Activated T-cell treated with anti-CD3 and anti-CD28 coated beads, Interleukin-2, amount 50 U/mL, for 4 hours (primary cell): ENCODE results near the gene KCNK15. TPM values are rescaled to one million over a fixed set of nuclear protein-coding genes. Genes with fewer than 3 reads are reported as not detected.

ENCODE experiments used
- ATAC-seq, 2 donors: fragments of 200-7000 bp; cut with Tn5 transposase; one replicate each; pipeline ENCODE4 v1.10.0; 2021
- DNase-seq: peaks from one replicate; pipeline ENCODE4 v3.0.0-alpha.2; 2020
- H3K27me3 Mint-ChIP-seq: one replicate; pipeline ENCODE4 v1.8.0; 2021; ENCODE audit warnings: low read depth, mixed read lengths
- H3K36me3 Mint-ChIP-seq: one replicate; pipeline ENCODE4 v1.8.0; 2022; ENCODE audit warnings: mixed read lengths; ENCODE audit not compliant: insufficient read depth
- H3K4me1 Mint-ChIP-seq: one replicate; pipeline ENCODE4 v1.8.0; 2021; ENCODE audit warnings: low read depth, mixed read lengths
- H3K4me3 Mint-ChIP-seq: one replicate; pipeline ENCODE4 v1.8.0; 2021; ENCODE audit warnings: mild to moderate bottlenecking, moderate library complexity, mixed read lengths
- H3K9me3 Mint-ChIP-seq: one replicate; pipeline ENCODE4 v1.8.0; 2021; ENCODE audit warnings: mixed read lengths
- total RNA-seq, 3 donors: library from RNA; stranded (reverse); gene quantifications; one replicate each; pipeline ENCODE4 v1.2.1, GENCODE V29; 2021

The KCNK15 gene
- total RNA-seq, 3 donors from 2014 or later, result 0.96 to 1.6 (median 1.1) TPM

DNA sequence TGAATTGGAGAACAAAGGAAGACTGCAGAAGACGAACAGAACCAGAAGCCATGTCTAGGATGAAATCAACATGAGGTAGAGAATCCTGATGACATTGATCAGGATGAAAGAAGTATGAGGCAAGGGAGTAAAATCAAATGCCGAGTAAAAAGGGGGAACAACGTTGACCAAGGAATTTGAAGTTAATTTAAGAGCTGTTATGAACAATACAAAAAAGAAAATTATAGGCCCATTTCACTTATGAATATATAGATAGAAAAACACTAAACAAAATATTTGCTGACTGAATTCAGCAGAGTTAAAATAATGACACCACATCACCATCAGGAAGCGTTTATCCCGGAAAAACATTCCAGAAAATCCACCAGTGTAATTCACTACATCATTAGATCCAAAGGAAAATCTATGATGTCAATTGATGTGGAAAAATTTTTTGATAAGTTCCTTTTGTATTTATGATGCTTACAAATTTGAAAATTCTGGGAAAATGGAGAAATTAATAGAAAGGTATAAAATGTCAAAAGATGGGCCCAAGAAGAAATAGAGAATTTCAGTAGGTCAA is 38.6 kb upstream of the KCNK15 start:
- Mint-ChIP-seq H3K4me3 (no peak overlapping the region), H3K4me1 (no peaks in the 10 kb centered on the region), H3K27me3 (peaks cover 2% of the 10 kb centered on the region), H3K9me3 (no peaks in the 10 kb centered on the region), H3K36me3 (no peaks in the 10 kb centered on the region)
- ATAC-seq (no peak), DNase-seq (no peak)

DNA sequence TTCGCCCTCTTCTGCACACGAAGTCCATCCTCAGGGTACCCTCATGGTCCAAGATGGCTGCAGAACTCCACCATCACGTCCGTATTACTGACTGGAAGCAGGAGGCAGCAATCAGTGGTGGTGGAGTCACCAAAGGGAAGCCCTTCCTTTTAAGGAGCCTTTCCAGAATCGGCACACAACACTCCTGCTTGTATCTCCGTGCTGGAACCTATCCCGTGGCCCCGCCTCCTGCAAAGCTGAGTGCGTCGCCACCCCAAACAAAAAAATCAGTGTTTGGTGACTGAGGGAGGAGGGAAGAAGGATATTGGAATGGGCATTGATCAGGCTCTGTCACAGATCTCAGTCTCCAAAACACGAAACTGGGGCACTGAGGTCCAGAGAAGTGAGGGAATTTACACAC is 36.3 kb upstream of the KCNK15 start:
- no peaks in the 10 kb centered on the region for H3K36me3 Mint-ChIP-seq
- H3K4me1 Mint-ChIP-seq, result no peaks in the 10 kb centered on the region
- no peaks in the 10 kb centered on the region for H3K9me3 Mint-ChIP-seq
- DNase-seq, result no peak
- ATAC-seq, result no peak
- no peak overlapping the region for H3K4me3 Mint-ChIP-seq
- peaks cover 7% of the 10 kb centered on the region for H3K27me3 Mint-ChIP-seq

DNA sequence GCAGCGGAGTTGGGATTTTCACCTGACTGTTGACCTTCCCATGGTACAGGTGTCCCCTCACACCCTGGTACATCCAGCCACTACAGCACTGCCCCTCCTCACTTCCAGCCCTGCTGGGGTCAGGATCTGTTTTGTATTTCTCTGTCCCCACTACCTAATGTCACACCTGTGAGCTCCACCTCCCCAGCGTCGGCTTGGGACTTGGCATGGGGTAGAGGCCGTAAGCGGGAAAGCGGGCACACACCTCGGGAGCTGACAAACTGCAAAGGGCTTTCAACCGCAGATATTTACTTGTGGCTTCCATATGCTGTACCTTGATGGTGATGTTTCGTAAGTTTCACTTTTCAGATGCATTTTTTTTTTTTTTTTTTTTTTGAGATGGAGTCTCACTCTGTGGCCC is 35.9 kb upstream of the KCNK15 start:
- no peak overlapping the region for H3K4me3 Mint-ChIP-seq
- ATAC-seq (no peak), DNase-seq (no peak)
- H3K27me3 Mint-ChIP-seq, result peaks cover 7% of the 10 kb centered on the region
- no peaks in the 10 kb centered on the region for H3K36me3 Mint-ChIP-seq
- no peaks in the 10 kb centered on the region for H3K9me3 Mint-ChIP-seq
- H3K4me1 Mint-ChIP-seq, result no peaks in the 10 kb centered on the region

DNA sequence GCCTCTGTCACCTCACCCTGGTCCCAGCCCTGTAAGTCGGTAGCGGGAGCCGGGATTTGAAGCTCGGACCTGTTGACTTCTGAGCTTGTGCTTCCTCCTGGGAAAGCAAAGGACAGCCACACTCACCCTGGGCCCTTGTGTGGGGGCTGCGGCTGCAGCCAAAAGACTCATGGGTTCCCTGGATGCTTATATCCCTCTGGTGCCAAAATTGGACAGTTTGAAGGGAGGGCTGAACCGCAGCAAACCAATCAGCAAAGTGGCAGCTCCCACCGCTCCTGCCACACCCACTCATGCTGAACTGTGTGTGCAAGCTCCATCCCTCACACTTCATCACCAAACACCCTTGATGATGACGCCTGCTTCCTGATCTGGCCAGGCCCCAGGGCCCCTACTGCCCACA is 34.4 kb upstream of the KCNK15 start:
- ATAC-seq (no peak), DNase-seq (no peak)
- Mint-ChIP-seq H3K4me1 (no peaks in the 10 kb centered on the region), H3K9me3 (no peaks in the 10 kb centered on the region), H3K4me3 (no peak overlapping the region), H3K36me3 (no peaks in the 10 kb centered on the region), H3K27me3 (peaks cover 7% of the 10 kb centered on the region)

DNA sequence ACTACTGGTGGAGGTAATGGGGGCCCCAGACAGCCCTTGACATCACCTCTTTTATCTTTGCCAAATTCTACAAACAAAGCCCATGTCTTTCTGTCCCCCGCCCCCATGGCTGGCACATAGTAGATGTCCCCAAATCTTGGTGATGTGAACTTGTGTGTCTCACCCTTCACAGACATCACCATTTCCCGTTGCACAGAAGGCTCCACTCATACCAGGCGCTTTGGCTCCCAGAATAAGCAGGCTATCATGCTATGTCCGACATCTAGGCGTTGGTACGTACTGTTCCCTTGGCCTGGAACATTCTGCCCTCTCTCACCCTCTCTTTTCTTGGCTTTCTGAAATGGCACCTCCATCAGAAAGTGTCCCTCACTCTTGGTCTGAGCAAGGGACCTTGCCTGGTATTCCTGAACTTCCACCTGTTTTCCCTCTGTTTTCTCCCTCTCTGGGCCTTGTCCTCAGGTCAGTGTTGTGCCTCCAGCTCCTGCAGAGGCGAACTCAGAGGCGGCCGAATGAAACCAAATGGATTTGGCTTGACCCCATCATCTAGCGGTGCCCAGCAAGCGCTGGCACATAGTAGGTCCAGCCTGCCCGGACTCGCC is 31.5 kb upstream of the KCNK15 start:
- Mint-ChIP-seq H3K9me3 (no peaks in the 10 kb centered on the region), H3K36me3 (no peaks in the 10 kb centered on the region), H3K4me1 (no peaks in the 10 kb centered on the region), H3K27me3 (peaks cover 7% of the 10 kb centered on the region), H3K4me3 (no peak overlapping the region)
- DNase-seq, result no peak
- ATAC-seq, result no peak

DNA sequence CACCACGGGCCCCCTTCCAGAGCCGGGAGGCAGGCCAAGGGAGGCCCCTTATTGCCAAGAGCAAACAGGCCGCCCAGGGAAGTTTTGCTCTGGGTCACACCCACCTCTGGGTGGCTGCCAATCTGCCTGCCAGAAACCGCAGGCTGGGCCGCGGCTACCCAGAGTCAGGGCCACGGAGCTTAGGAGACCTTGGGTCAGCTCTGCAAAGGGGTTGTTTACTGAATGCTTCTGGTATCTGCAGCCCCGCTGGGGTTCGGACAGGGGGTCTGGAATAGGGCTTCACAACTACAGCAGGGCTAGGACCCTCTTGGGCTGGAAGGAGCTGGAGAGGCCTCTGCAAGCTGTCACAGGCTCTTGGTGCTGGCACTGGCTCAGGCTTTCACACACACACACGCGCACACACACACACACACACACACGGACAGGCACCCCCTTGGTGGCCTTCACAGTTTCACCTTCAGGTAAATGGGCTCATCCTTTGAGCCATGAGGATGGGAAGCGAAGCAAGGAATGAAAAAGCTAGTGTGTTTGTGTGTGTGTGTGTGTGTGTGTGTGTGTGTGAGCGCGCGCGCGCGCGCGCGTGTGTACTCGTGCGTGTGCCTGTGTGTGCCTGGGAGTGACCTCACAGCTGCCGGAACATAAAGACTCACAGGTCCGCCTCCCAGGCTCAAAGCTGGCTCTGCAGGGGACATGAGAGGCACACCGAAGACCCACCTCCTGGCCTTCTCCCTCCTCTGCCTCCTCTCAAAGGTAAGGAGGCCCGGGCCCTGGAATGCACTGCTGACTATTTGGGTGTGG is 30.8 kb upstream of the KCNK15 start, which contains the start of gene CCN5:
Gene CCN5 (plus strand): TSS at position 669 of the 798 bp plus-strand sequence. CDS start 22 bp downstream, at position 691.
- no peaks in the 10 kb centered on the region for H3K4me1 Mint-ChIP-seq
- H3K36me3 Mint-ChIP-seq, result no peaks in the 10 kb centered on the region
- peaks cover 7% of the 10 kb centered on the region for H3K27me3 Mint-ChIP-seq
- H3K4me3 Mint-ChIP-seq, result no peak within 1 kb of the TSS
- no peak for ATAC-seq
- H3K9me3 Mint-ChIP-seq, result no peaks in the 10 kb centered on the region
- DNase-seq, result no peak

DNA sequence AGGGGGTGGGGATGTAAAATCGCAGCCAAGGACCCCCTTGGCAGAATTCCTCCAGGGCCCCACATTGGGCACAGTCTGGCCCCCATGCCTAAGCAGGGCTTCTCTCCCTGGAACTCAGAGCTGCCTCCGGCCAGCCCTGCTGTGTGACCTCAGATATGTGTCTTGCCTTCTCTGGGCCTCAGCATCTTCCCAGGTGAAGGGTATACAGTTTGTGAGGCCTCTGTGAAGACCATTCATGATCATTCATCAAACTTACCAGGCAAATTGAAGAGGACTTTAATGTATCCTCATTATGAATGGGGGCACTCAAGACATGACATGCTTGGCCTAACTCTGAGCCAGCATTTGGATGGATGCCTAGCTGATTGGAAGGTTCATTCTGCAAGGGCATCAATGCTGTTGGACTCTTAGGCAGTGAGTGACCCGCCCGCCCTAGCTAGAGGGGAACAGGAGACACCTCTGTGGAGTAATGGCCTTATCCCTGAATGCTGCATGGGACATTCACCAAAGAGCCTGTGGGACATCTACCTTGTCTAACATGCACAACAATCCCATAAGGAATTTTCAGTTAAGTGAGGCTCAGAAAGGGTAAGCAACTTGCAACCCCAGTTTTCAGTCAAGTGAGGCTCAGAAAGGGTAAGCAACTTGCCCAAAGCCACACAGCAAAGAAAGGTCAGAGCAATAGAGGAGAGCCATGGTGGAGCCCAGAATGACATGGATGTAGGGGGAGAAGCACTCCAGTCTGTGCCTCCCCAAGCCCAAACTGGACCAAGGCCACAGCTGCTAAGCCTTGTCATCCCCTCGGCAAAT is 30.0 kb upstream of the KCNK15 start:
- no peak for DNase-seq
- H3K27me3 Mint-ChIP-seq, result peaks cover 7% of the 10 kb centered on the region
- ATAC-seq, result no peak
- H3K36me3 Mint-ChIP-seq, result no peaks in the 10 kb centered on the region
- no peak overlapping the region for H3K4me3 Mint-ChIP-seq
- H3K9me3 Mint-ChIP-seq, result no peaks in the 10 kb centered on the region
- H3K4me1 Mint-ChIP-seq, result no peaks in the 10 kb centered on the region

DNA sequence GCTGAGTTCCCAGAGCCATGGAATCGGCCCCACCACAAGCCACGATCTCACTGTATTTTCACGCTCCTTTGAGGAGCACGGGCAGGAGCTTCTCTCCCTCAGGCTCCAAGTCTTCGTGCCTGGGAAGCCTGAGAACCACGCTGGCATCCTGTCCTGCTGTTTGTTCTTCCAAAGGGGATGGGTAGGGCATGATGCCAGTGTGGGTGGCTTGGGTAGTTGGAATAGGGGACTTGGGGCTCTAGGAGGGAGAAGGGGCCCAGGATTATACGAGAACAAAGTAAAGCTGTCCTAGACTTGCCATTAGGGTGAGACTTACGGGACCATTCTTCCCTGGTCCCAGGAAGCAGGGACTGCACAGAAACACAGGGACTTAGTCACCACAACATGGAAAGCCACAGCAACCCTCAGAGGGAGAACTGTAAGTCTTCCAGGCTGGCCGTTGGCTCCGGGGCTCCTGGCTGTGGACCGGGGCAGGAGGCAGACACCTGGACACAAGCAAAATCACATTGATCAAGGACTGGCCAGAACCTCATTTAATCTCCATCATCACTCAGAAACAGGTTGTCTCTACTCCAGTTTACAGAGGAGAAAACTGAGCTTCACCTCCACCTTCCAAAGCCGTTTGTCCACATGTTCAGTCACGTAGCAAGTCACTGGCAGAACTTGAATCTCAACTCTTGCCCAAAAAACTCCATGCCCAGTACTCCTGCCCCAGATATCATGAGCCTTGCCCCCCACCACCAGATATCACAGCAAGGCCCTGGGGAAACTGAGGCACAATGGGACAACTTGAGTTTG is 29.2 kb upstream of the KCNK15 start:
- no peaks in the 10 kb centered on the region for H3K9me3 Mint-ChIP-seq
- H3K36me3 Mint-ChIP-seq, result no peaks in the 10 kb centered on the region
- no peaks in the 10 kb centered on the region for H3K4me1 Mint-ChIP-seq
- H3K4me3 Mint-ChIP-seq, result no peak overlapping the region
- H3K27me3 Mint-ChIP-seq, result peaks cover 7% of the 10 kb centered on the region
- ATAC-seq, result no peak
- no peak for DNase-seq

DNA sequence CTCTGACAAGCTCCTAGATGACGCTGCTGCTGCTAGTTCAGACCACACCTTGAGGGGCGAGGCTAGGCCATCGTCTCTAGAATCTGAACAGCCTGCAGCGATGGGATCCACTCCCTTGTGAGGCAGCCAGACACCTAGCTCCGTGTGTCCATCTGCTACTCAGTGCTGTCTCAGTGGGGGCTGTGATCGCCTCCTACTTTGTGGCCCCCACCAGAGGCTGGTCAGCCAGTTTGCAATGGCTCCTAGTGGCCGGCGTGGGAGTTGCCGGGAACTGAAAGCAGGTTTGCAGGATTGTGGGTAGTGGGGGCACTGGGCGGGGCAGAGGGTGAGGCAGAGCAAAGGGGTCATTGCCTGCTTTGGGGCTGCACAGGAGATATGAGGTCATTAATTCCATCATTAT is 27.7 kb upstream of the KCNK15 start:
- Mint-ChIP-seq H3K36me3 (no peaks in the 10 kb centered on the region), H3K4me3 (no peak overlapping the region), H3K27me3 (peaks cover 5% of the 10 kb centered on the region), H3K9me3 (no peaks in the 10 kb centered on the region), H3K4me1 (no peaks in the 10 kb centered on the region)
- ATAC-seq (no peak), DNase-seq (no peak)

DNA sequence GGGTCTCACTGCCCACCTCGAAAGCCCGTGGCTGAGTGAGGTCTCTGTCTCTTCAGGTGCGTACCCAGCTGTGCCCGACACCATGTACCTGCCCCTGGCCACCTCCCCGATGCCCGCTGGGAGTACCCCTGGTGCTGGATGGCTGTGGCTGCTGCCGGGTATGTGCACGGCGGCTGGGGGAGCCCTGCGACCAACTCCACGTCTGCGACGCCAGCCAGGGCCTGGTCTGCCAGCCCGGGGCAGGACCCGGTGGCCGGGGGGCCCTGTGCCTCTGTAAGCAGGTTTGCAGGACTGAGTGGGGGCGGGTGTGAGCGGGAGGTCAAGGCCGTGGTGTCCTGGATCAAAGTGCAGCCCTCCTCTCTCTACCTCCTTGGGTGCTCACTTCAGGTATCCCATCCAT is 25.8 kb upstream of the KCNK15 start:
- no peaks in the 10 kb centered on the region for H3K27me3 Mint-ChIP-seq
- no peaks in the 10 kb centered on the region for H3K4me1 Mint-ChIP-seq
- ATAC-seq (no peak), DNase-seq (no peak)
- no peak overlapping the region for H3K4me3 Mint-ChIP-seq
- no peaks in the 10 kb centered on the region for H3K9me3 Mint-ChIP-seq
- no peaks in the 10 kb centered on the region for H3K36me3 Mint-ChIP-seq

DNA sequence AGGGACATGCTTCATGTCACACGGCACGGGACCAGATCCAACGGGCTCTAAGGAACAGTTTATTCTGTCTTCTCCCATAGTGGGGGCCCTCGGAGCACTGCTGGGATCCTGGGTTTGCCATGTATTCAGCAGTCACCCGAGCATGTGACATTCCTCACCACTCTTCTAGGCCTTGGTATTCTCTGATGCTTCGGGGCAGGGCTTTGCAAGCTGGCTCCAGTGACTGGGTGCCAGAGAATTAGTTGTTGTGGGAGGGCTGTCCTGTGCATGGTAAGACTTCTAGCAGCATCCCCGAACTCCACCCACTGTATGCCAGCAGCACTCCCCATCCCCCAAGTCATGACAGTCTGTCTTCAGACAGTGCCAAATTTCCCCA is 25.1 kb upstream of the KCNK15 start:
- no peak overlapping the region for H3K4me3 Mint-ChIP-seq
- H3K36me3 Mint-ChIP-seq, result no peaks in the 10 kb centered on the region
- no peaks in the 10 kb centered on the region for H3K4me1 Mint-ChIP-seq
- no peaks in the 10 kb centered on the region for H3K27me3 Mint-ChIP-seq
- DNase-seq, result no peak
- H3K9me3 Mint-ChIP-seq, result no peaks in the 10 kb centered on the region
- no peak for ATAC-seq

DNA sequence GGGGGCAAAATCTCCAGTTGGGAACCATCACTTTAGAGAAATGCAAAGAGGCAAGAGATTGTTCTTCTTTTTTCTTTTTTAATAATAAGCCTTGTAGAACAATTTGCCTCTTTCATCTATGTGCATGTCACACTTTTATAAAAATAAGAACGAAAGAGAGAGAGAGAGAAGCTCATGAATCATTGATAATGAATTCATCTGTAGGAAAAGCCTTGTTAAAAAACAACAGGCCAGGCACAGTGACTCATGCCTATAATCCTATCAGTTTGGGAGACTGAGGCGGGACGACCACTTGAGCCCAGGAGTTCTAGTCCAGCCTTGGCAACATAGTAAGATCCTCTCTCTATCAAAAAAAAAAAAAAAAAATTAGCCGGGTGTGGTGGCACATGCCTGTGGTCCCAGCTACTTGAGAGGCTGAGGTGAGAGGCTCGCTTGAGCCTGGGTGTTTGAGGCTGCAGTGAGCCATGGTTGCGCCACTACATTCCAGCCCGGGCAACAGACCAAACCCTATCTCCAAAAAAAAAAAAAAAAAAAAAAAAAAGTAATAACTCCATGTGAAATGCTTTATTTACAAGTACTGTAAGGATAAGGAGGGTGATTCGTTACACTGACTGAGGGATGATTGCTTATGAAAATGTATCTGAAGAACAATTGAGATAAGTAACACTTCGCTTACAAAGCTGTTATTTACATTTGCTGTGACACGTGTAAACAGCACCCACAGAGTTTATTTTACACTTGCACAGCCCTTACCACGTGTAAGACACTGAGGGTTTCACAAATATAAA is 24.5 kb upstream of the KCNK15 start:
- Mint-ChIP-seq H3K4me3 (no peak overlapping the region), H3K9me3 (no peaks in the 10 kb centered on the region), H3K4me1 (no peaks in the 10 kb centered on the region), H3K36me3 (no peaks in the 10 kb centered on the region), H3K27me3 (no peaks in the 10 kb centered on the region)
- no peak for DNase-seq
- no peak for ATAC-seq

DNA sequence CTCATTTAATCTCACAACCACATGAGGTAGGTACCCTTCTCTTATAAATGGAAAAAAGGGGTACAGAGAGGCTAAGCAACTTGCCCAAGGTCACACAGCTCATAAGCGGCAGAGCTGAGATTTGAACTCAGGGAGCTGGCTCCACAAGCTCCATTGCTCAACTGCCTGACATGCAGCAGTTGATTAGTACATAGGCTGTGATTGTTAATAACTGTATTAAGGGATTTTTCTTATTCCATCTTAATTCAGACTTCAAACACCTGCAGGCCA is 23.9 kb upstream of the KCNK15 start:
- no peaks in the 10 kb centered on the region for H3K27me3 Mint-ChIP-seq
- H3K9me3 Mint-ChIP-seq, result no peaks in the 10 kb centered on the region
- no peaks in the 10 kb centered on the region for H3K4me1 Mint-ChIP-seq
- ATAC-seq, result no peak
- H3K36me3 Mint-ChIP-seq, result no peaks in the 10 kb centered on the region
- H3K4me3 Mint-ChIP-seq, result no peak overlapping the region
- DNase-seq, result no peak
